ENCODE results near the gene ITGAV. TPM values are rescaled to one million over a fixed set of nuclear protein-coding genes. Genes with fewer than 3 reads are reported as not detected.

ITGAV gene
- total RNA-seq, 4 donors from 2014 or later, result 69.8 to 84.7 (median 78.8) TPM

GRCh38 chr2:186576614-186577013 lies 13.2 kb upstream of the ITGAV start:
- intact Hi-C loops (cut with DNase I; ENCODE audit: low total_unique reads), result no loop called here
- DNase-seq (ENCODE audit: low spot score in 2 of 2), result no peak
- H3K4me3 ChIP-seq (ENCODE audit: low read depth, poor library complexity, severe bottlenecking), result no peak overlapping the region
- TF ChIP-seq CTCF (IDR thresholded peaks at IDR 0.05) (no peak), POLR2A (IDR thresholded peaks at IDR 0.05) (no peak)
- 85 to 86% methylated on average over 3 of the region's 3 CpGs for WGBS, 2 donors

GRCh38 chr2:186582698-186583097 lies 7.2 kb upstream of the ITGAV start:
- intact Hi-C loops (cut with DNase I; ENCODE audit: low total_unique reads), result no loop called here
- no peak for TF ChIP-seq CTCF (IDR thresholded peaks at IDR 0.05)
- no peak for TF ChIP-seq POLR2A (IDR thresholded peaks at IDR 0.05)
- no peak for DNase-seq (ENCODE audit: low spot score in 2 of 2)
- no peak overlapping the region for H3K4me3 ChIP-seq (ENCODE audit: low read depth, poor library complexity, severe bottlenecking)

- DNase-seq (ENCODE audit: low spot score in 2 of 2), result no peak
- no peak overlapping the region for H3K4me3 ChIP-seq (ENCODE audit: low read depth, poor library complexity, severe bottlenecking)
- intact Hi-C loops (cut with DNase I; ENCODE audit: low total_unique reads), result no loop called here
- TF ChIP-seq CTCF (IDR thresholded peaks at IDR 0.05) (no peak), POLR2A (IDR thresholded peaks at IDR 0.05) (no peak)
- 93 to 100% methylated on average over 1 of the region's 1 CpG for WGBS, 2 donors
These were observed 5.8 kb upstream of the ITGAV start for GRCh38 chr2:186584053-186584452.

- no peak for TF ChIP-seq CTCF (IDR thresholded peaks at IDR 0.05)
- TF ChIP-seq POLR2A (IDR thresholded peaks at IDR 0.05), result no peak
- intact Hi-C loops (cut with DNase I; ENCODE audit: low total_unique reads), result no loop called here
- 75 to 88% methylated on average over 9 of the region's 9 CpGs for WGBS, 2 donors
- H3K4me3 ChIP-seq (ENCODE audit: low read depth, poor library complexity, severe bottlenecking), result no peak overlapping the region
- DNase-seq (ENCODE audit: low spot score in 2 of 2), result no peak
These were observed 1.4 kb upstream of the ITGAV start for GRCh38 chr2:186588421-186588820.

GRCh38 chr2:186588940-186589611 lies 780 bp upstream of the ITGAV start:
- no peak for TF ChIP-seq CTCF (IDR thresholded peaks at IDR 0.05)
- no peak for TF ChIP-seq POLR2A (IDR thresholded peaks at IDR 0.05)
- no peak for DNase-seq (ENCODE audit: low spot score in 2 of 2)
- peak overlapping the region; percentile 87 for H3K4me3 ChIP-seq (ENCODE audit: low read depth, poor library complexity, severe bottlenecking)
- 17 to 19% methylated on average over 14 of the region's 14 CpGs for WGBS, 2 donors
- intact Hi-C loops (cut with DNase I; ENCODE audit: low total_unique reads), result no loop called here

- peak overlapping the region; percentile 87 for H3K4me3 ChIP-seq (ENCODE audit: low read depth, poor library complexity, severe bottlenecking)
- TF ChIP-seq CTCF (IDR thresholded peaks at IDR 0.05) (no peak), POLR2A (IDR thresholded peaks at IDR 0.05) (no peak)
- 0 to 3% methylated on average over 13 to 29 of the region's 32 CpGs for WGBS, 2 donors
- DNase-seq (ENCODE audit: low spot score in 2 of 2), result peak in 1 of 2 donors; percentile 87
- intact Hi-C loops (cut with DNase I; ENCODE audit: low total_unique reads), result no loop called here
These were observed 498 bp downstream of the ITGAV start for GRCh38 chr2:186590350-186590758.

All from lower leg skin (tissue), 4 donors.